WTC11 (cell line): ENCODE measurements around the gene MEIG1.

Experiments used
- AFF4 ChIP-seq: sonication (generic); formaldehyde crosslinking; IDR thresholded peaks from 2 replicates; pipeline ENCODE4 v1.8.1; 2023; ENCODE audit warnings: mild to moderate bottlenecking, missing genetic modification reagents, borderline replicate concordance
- CREB1 ChIP-seq: sonication (generic); formaldehyde crosslinking; IDR thresholded peaks from 2 replicates; pipeline ENCODE4 v1.8.0; 2023; ENCODE audit warnings: mild to moderate bottlenecking, missing genetic modification reagents
- ESRRA ChIP-seq: sonication (generic); formaldehyde crosslinking; IDR thresholded peaks from 2 replicates; pipeline ENCODE4 v1.8.1; 2022; ENCODE audit warnings: mild to moderate bottlenecking, missing genetic modification reagents, borderline replicate concordance
- FOXP4 ChIP-seq: sonication (generic); formaldehyde crosslinking; IDR thresholded peaks from 2 replicates; pipeline ENCODE4 v1.8.0; 2022; ENCODE audit warnings: mild to moderate bottlenecking, missing genetic modification reagents
- NR2C2 ChIP-seq: sonication (generic); formaldehyde crosslinking; IDR thresholded peaks from 2 replicates; pipeline ENCODE4 v1.8.0; 2022; ENCODE audit warnings: mild to moderate bottlenecking, missing genetic modification reagents
- ZBTB21 ChIP-seq: sonication (generic); formaldehyde crosslinking; IDR thresholded peaks from 2 replicates; pipeline ENCODE4 v1.8.1; 2023; ENCODE audit warnings: mild to moderate bottlenecking, missing genetic modification reagents, borderline replicate concordance
- ZNF263 ChIP-seq: sonication (generic); formaldehyde crosslinking; IDR thresholded peaks from 2 replicates; pipeline ENCODE4 v1.8.1; 2022; ENCODE audit warnings: low read depth, mild to moderate bottlenecking, moderate library complexity, missing genetic modification reagents
- ZNF317 ChIP-seq: sonication (generic); formaldehyde crosslinking; IDR thresholded peaks from 2 replicates; pipeline ENCODE4 v1.8.1; 2023; ENCODE audit warnings: low read depth, mild to moderate bottlenecking, moderate library complexity, missing genetic modification reagents, borderline replicate concordance
- TF ChIP-seq, protein P1 (sequence below): fragments of 200-600 bp; IDR thresholded peaks from 2 replicates; pipeline ENCODE4 v1.8.0; 2022; ENCODE audit warnings: antibody characterized with exemption
- TF ChIP-seq, protein P2 (sequence below): sonication (generic); formaldehyde crosslinking; IDR thresholded peaks from 2 replicates; pipeline ENCODE4 v1.8.1; 2023; ENCODE audit warnings: mild to moderate bottlenecking, missing genetic modification reagents, moderate library complexity
- TF ChIP-seq, protein P3 (sequence below): sonication (generic); formaldehyde crosslinking; IDR thresholded peaks from 2 replicates; pipeline ENCODE4 v1.8.0; 2022; ENCODE audit warnings: missing genetic modification reagents
- TF ChIP-seq, protein P4 (sequence below): sonication (generic); formaldehyde crosslinking; conservative IDR thresholded peaks from 2 replicates; pipeline ENCODE4 v1.8.1; 2022; ENCODE audit warnings: mild to moderate bottlenecking, missing genetic modification reagents
- TF ChIP-seq, protein P5 (sequence below): sonication (generic); formaldehyde crosslinking; IDR thresholded peaks from 2 replicates; pipeline ENCODE4 v1.8.1; 2022; ENCODE audit warnings: missing genetic modification reagents, borderline replicate concordance

GRCh38 chr10:14947268-14947667, 11.9 kb upstream of the MEIG1 start:
- TF ChIP-seq, protein P1, sequence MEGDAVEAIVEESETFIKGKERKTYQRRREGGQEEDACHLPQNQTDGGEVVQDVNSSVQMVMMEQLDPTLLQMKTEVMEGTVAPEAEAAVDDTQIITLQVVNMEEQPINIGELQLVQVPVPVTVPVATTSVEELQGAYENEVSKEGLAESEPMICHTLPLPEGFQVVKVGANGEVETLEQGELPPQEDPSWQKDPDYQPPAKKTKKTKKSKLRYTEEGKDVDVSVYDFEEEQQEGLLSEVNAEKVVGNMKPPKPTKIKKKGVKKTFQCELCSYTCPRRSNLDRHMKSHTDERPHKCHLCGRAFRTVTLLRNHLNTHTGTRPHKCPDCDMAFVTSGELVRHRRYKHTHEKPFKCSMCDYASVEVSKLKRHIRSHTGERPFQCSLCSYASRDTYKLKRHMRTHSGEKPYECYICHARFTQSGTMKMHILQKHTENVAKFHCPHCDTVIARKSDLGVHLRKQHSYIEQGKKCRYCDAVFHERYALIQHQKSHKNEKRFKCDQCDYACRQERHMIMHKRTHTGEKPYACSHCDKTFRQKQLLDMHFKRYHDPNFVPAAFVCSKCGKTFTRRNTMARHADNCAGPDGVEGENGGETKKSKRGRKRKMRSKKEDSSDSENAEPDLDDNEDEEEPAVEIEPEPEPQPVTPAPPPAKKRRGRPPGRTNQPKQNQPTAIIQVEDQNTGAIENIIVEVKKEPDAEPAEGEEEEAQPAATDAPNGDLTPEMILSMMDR, result no peak
- TF ChIP-seq, protein P2, sequence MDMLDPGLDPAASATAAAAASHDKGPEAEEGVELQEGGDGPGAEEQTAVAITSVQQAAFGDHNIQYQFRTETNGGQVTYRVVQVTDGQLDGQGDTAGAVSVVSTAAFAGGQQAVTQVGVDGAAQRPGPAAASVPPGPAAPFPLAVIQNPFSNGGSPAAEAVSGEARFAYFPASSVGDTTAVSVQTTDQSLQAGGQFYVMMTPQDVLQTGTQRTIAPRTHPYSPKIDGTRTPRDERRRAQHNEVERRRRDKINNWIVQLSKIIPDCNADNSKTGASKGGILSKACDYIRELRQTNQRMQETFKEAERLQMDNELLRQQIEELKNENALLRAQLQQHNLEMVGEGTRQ, result no peak
- no peak for TF ChIP-seq FOXP4 (CRISPR knock-in tag)
- no peak for TF ChIP-seq CREB1 (CRISPR knock-in tag)
- no peak for TF ChIP-seq NR2C2 (CRISPR knock-in tag)
- TF ChIP-seq ZBTB21 (CRISPR knock-in tag), result no peak
- TF ChIP-seq, protein P3, sequence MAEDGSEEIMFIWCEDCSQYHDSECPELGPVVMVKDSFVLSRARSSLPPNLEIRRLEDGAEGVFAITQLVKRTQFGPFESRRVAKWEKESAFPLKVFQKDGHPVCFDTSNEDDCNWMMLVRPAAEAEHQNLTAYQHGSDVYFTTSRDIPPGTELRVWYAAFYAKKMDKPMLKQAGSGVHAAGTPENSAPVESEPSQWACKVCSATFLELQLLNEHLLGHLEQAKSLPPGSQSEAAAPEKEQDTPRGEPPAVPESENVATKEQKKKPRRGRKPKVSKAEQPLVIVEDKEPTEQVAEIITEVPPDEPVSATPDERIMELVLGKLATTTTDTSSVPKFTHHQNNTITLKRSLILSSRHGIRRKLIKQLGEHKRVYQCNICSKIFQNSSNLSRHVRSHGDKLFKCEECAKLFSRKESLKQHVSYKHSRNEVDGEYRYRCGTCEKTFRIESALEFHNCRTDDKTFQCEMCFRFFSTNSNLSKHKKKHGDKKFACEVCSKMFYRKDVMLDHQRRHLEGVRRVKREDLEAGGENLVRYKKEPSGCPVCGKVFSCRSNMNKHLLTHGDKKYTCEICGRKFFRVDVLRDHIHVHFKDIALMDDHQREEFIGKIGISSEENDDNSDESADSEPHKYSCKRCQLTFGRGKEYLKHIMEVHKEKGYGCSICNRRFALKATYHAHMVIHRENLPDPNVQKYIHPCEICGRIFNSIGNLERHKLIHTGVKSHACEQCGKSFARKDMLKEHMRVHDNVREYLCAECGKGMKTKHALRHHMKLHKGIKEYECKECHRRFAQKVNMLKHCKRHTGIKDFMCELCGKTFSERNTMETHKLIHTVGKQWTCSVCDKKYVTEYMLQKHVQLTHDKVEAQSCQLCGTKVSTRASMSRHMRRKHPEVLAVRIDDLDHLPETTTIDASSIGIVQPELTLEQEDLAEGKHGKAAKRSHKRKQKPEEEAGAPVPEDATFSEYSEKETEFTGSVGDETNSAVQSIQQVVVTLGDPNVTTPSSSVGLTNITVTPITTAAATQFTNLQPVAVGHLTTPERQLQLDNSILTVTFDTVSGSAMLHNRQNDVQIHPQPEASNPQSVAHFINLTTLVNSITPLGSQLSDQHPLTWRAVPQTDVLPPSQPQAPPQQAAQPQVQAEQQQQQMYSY (CRISPR knock-in tag), result no peak
- no peak for TF ChIP-seq ZNF317 (CRISPR knock-in tag)
- TF ChIP-seq, protein P4, sequence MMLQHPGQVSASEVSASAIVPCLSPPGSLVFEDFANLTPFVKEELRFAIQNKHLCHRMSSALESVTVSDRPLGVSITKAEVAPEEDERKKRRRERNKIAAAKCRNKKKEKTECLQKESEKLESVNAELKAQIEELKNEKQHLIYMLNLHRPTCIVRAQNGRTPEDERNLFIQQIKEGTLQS, result no peak
- TF ChIP-seq ZNF263, result no peak
- no peak for TF ChIP-seq AFF4 (CRISPR knock-in tag)
- TF ChIP-seq, protein P5, sequence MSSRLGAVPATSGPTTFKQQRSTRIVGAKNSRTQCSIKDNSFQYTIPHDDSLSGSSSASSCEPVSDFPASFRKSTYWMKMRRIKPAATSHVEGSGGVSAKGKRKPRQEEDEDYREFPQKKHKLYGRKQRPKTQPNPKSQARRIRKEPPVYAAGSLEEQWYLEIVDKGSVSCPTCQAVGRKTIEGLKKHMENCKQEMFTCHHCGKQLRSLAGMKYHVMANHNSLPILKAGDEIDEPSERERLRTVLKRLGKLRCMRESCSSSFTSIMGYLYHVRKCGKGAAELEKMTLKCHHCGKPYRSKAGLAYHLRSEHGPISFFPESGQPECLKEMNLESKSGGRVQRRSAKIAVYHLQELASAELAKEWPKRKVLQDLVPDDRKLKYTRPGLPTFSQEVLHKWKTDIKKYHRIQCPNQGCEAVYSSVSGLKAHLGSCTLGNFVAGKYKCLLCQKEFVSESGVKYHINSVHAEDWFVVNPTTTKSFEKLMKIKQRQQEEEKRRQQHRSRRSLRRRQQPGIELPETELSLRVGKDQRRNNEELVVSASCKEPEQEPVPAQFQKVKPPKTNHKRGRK (CRISPR knock-in tag), result no peak
- TF ChIP-seq ESRRA, result no peak
